IMR-90 (cell line): ENCODE results near the gene CHMP5. TPM values are rescaled to one million over a fixed set of nuclear protein-coding genes. Genes with fewer than 3 reads are reported as not detected.

ENCODE experiments used
- ATAC-seq: fragments of 200-7000 bp; cut with Tn5 transposase; 2 replicates; pipeline ENCODE4 v1.9.1; 2020; ENCODE audit warnings: low read depth, mild to moderate bottlenecking, moderate library complexity
- BruUV-seq: library from RNA; stranded (reverse); fragments of 400-500 nt; replicated peaks from 2 replicates; lab custom pipeline; 2021; lab: Mats Ljungman, UMichigan
- CTCF ChIA-PET: fragments of 300-600 bp; formaldehyde crosslinking; extraction: SDS; loops from one replicate; lab custom pipeline; 2021; ENCODE audit warnings: antibody characterized with exemption; lab: Yijun Ruan, JAX
- POLR2A ChIA-PET: fragments of 300-600 bp; sonication (Branson Sonifier 250); formaldehyde crosslinking; loops from one replicate; lab custom pipeline; 2022; ENCODE audit warnings: antibody characterized with exemption; ENCODE audit not compliant: unreplicated experiment; lab: Charles Lee
- DNase-seq: peaks from one replicate; pipeline ENCODE4 v3.0.0; 2013
- H2AFZ ChIP-seq: replicated peaks from 2 replicates; pipeline ENCODE3; 2013; ENCODE audit warnings: low read length, mild to moderate bottlenecking; ENCODE audit not compliant: poor library complexity
- H2AK5ac ChIP-seq: 2 replicates; pipeline ENCODE4 v1.6.1; 2013; ENCODE audit warnings: low read depth, low read length, inconsistent platforms
- H2AK9ac ChIP-seq: replicated peaks from 2 replicates; pipeline ENCODE3; 2013; ENCODE audit warnings: mild to moderate bottlenecking, low read depth, low read length, moderate library complexity; ENCODE audit not compliant: poor library complexity
- H2BK120ac ChIP-seq: 2 replicates; pipeline ENCODE4 v1.6.1; 2013; ENCODE audit warnings: low read depth, low read length, inconsistent platforms
- H2BK15ac ChIP-seq: 3 replicates; pipeline ENCODE4 v1.6.1; 2013; ENCODE audit warnings: low read depth, low read length, inconsistent platforms
- H2BK20ac ChIP-seq: 2 replicates; pipeline ENCODE4 v1.6.1; 2013; ENCODE audit warnings: low read depth, mild to moderate bottlenecking, inconsistent platforms, low read length, moderate library complexity
- H2BK5ac ChIP-seq: 2 replicates; pipeline ENCODE4 v1.6.1; 2013; ENCODE audit warnings: mild to moderate bottlenecking, low read depth, low read length, inconsistent platforms; ENCODE audit not compliant: poor library complexity, severe bottlenecking
- H3K14ac ChIP-seq: replicated peaks from 2 replicates; pipeline ENCODE4 v1.6.1; 2013; ENCODE audit warnings: low read depth, low read length, inconsistent platforms
- H3K18ac ChIP-seq: 2 replicates; pipeline ENCODE4 v1.6.1; 2013; ENCODE audit warnings: low read depth, low read length, control low read depth
- H3K23ac ChIP-seq: 2 replicates; pipeline ENCODE4 v1.6.1; 2013; ENCODE audit warnings: low read depth, low read length, inconsistent platforms
- H3K27ac ChIP-seq: 2 replicates; pipeline ENCODE4 v1.5.1; 2013; ENCODE audit warnings: mild to moderate bottlenecking, control low read depth, low read length; ENCODE audit not compliant: insufficient read depth
- H3K27me3 ChIP-seq: 2 replicates; pipeline ENCODE4 v1.6.1; 2013; ENCODE audit warnings: low read length; ENCODE audit not compliant: control insufficient read depth, insufficient read depth
- H3K36me3 ChIP-seq: 2 replicates; pipeline ENCODE4 v1.6.1; 2013; ENCODE audit warnings: low read length, mixed read lengths; ENCODE audit not compliant: control insufficient read depth, insufficient read depth
- H3K4ac ChIP-seq: 2 replicates; pipeline ENCODE4 v1.6.1; 2013; ENCODE audit warnings: low read depth, low read length, inconsistent platforms
- H3K4me1 ChIP-seq: 2 replicates; pipeline ENCODE4 v1.6.1; 2013; ENCODE audit warnings: low read length, mixed read lengths; ENCODE audit not compliant: control insufficient read depth, insufficient read depth
- H3K4me2 ChIP-seq: 2 replicates; pipeline ENCODE4 v1.6.1; 2013; ENCODE audit warnings: low read depth, mild to moderate bottlenecking, control low read depth, low read length, moderate library complexity
- H3K4me3 ChIP-seq: 2 replicates; pipeline ENCODE4 v1.5.1; 2013; ENCODE audit warnings: low read depth, mild to moderate bottlenecking, control low read depth, low read length, moderate library complexity; ENCODE audit not compliant: insufficient read depth
- H3K56ac ChIP-seq: 2 replicates; pipeline ENCODE4 v1.6.1; 2013; ENCODE audit warnings: low read length, inconsistent platforms; ENCODE audit not compliant: insufficient read depth; ENCODE audit errors: extremely low read depth
- H3K79me1 ChIP-seq, 2 experiments: 2 replicates each; pipeline ENCODE4 v1.6.1; 2013; ENCODE audit warnings: low read length in 2 of 2, inconsistent platforms in 1 of 2, low read depth in 1 of 2
- H3K9ac ChIP-seq: 2 replicates; pipeline ENCODE4 v1.6.1; 2013; ENCODE audit warnings: low read depth, low read length, control low read depth
- H3K9me1 ChIP-seq: 2 replicates; pipeline ENCODE4 v1.6.1; 2013; ENCODE audit warnings: low read length, inconsistent platforms; ENCODE audit not compliant: insufficient read depth
- H3K9me3 ChIP-seq: 2 replicates; pipeline ENCODE4 v1.6.1; 2013; ENCODE audit warnings: low read length; ENCODE audit not compliant: control insufficient read depth, insufficient read depth
- H4K20me1 ChIP-seq: 2 replicates; pipeline ENCODE4 v1.6.1; 2013; ENCODE audit warnings: low read length, inconsistent platforms; ENCODE audit not compliant: insufficient read depth
- H4K5ac ChIP-seq: 2 replicates; pipeline ENCODE4 v1.6.1; 2013; ENCODE audit warnings: mild to moderate bottlenecking, low read depth, low read length, control low read depth
- H4K8ac ChIP-seq, 2 experiments: 2 replicates each; pipeline ENCODE4 v1.6.1; 2013; ENCODE audit warnings: low read depth in 2 of 2, low read length in 2 of 2, control low read depth in 1 of 2, inconsistent platforms in 1 of 2
- H4K91ac ChIP-seq: 2 replicates; pipeline ENCODE4 v1.6.1; 2013; ENCODE audit warnings: low read depth, low read length, inconsistent platforms; ENCODE audit not compliant: insufficient read depth
- BHLHE40 ChIP-seq: fragments of 150-350 bp; IDR thresholded peaks from 2 replicates; pipeline ENCODE4 v1.6.1; 2016; ENCODE audit warnings: mild to moderate bottlenecking, low read depth, low read length
- CEBPB ChIP-seq: IDR thresholded peaks from 2 replicates; pipeline ENCODE4 v1.6.1; 2012; ENCODE audit warnings: low read depth, low read length, improper control_type of control experiment
- CHD1 ChIP-seq: IDR thresholded peaks from 2 replicates; pipeline ENCODE4 v1.6.1; 2012; ENCODE audit warnings: low read depth, low read length, improper control_type of control experiment
- FOS ChIP-seq: fragments of 150-350 bp; IDR thresholded peaks from 2 replicates; pipeline ENCODE4 v1.6.1; 2016; ENCODE audit warnings: low read depth, low read length
- MAFK ChIP-seq: IDR thresholded peaks from 2 replicates; pipeline ENCODE4 v1.6.1; 2012; ENCODE audit warnings: low read depth, low read length, improper control_type of control experiment
- MAZ ChIP-seq: IDR thresholded peaks from 2 replicates; pipeline ENCODE4 v1.6.1; 2012; ENCODE audit warnings: low read depth, mild to moderate bottlenecking, low read length, improper control_type of control experiment, moderate library complexity, borderline replicate concordance
- MXI1 ChIP-seq: IDR thresholded peaks from 2 replicates; pipeline ENCODE4 v1.6.1; 2012; ENCODE audit warnings: low read depth, mild to moderate bottlenecking, low read length, moderate library complexity, borderline replicate concordance
- NFE2L2 ChIP-seq: fragments of 150-350 bp; IDR thresholded peaks from 2 replicates; pipeline ENCODE4 v1.6.1; 2016; ENCODE audit warnings: low read depth, mild to moderate bottlenecking, low read length
- POLR2A ChIP-seq: IDR thresholded peaks from 2 replicates; pipeline ENCODE4 v1.6.1; 2012; ENCODE audit warnings: mild to moderate bottlenecking, low read depth, low read length
- RAD21 ChIP-seq: IDR thresholded peaks from 2 replicates; pipeline ENCODE4 v1.6.1; 2012; ENCODE audit warnings: low read length, improper control_type of control experiment
- RCOR1 ChIP-seq: IDR thresholded peaks from 2 replicates; pipeline ENCODE4 v1.6.1; 2012; ENCODE audit warnings: mild to moderate bottlenecking, low read length, improper control_type of control experiment; ENCODE audit not compliant: insufficient replicate concordance
- RFX5 ChIP-seq: IDR thresholded peaks from 2 replicates; pipeline ENCODE4 v1.8.0; 2012; ENCODE audit warnings: low read depth, mild to moderate bottlenecking, low read length, moderate library complexity
- SMC3 ChIP-seq: fragments of 150-350 bp; IDR thresholded peaks from 2 replicates; pipeline ENCODE4 v1.6.1; 2016; ENCODE audit warnings: low read depth, mild to moderate bottlenecking, antibody characterized with exemption, low read length, moderate library complexity
- WGBS, 2 experiments: methylation state at CpG; one replicate each; pipeline versions ENCODE4 v1.1.5 to v1.1.7; 2013; ENCODE audit warnings: missing lambda C conversion rate in 2 of 2; ENCODE audit not compliant: insufficient read length in 1 of 2; ENCODE audit errors: extremely low coverage in 2 of 2; 5-methylcytosine and 5-hydroxymethylcytosine counted together
- dilution Hi-C: fragments of 300-500 bp; cut with HindIII; formaldehyde crosslinking; loops from one replicate; pipeline ENCODE4 v1.14.3; 2018; ENCODE audit warnings: low sequenced_read_pairs; ENCODE audit not compliant: unreplicated experiment
- in situ Hi-C: fragments of 300-500 bp; cut with MboI; formaldehyde crosslinking; loops from 3 replicates; pipeline ENCODE4 v1.14.3; 2019; ENCODE audit warnings: low sequenced_read_pairs, inconsistent platforms, mixed read lengths
- intact Hi-C: fragments of 100-400 bp; cut with micrococcal nuclease; formaldehyde crosslinking; loops from 2 replicates; pipeline ENCODE4 v1.10.0; 2022
- polyA plus RNA-seq, 3 experiments: library from polyadenylated mRNA; depleted of rRNA; stranded (reverse); fragments of >200 nt; gene quantifications; 2 replicates each; pipeline ENCODE4 v1.2.3, GENCODE V29; 2012; ENCODE audit warnings: low replicate concordance in 1 of 3
- total RNA-seq: library from RNA; depleted of rRNA; stranded (reverse); fragments of >200 nt; gene quantifications from 2 replicates; pipeline ENCODE4 v1.2.3, GENCODE V29; 2012
- TF ChIP-seq, protein P1 (sequence below): fragments of 150-350 bp; IDR thresholded peaks from 2 replicates; pipeline ENCODE4 v1.6.1; 2017; ENCODE audit warnings: mild to moderate bottlenecking, antibody characterized with exemption, low read length, low read depth
- TF ChIP-seq, protein P2 (sequence below): fragments of 150-350 bp; IDR thresholded peaks from 2 replicates; pipeline ENCODE4 v1.6.1; 2016; ENCODE audit warnings: low read depth, mild to moderate bottlenecking, low read length, moderate library complexity, borderline replicate concordance
- TF ChIP-seq, protein P3 (sequence below): conservative IDR thresholded peaks from 2 replicates; pipeline ENCODE4 v1.5.1; 2012; ENCODE audit warnings: mild to moderate bottlenecking, low read depth, low read length, improper control_type of control experiment

CHMP5 gene
- total and polyA plus RNA-seq, 2 of the 4 experiments (the other 2 are of a cell fraction), result 70.6 to 80.8 TPM

- H3K56ac ChIP-seq, result no peak overlapping the region
- H3K9me3 ChIP-seq, result no peaks in the 10 kb centered on the region
- ChIA-PET POLR2A (no interaction called here), CTCF (no interaction called here)
- H3K79me1 ChIP-seq, result peaks cover 16 to 62% of the 10 kb centered on the region in 2 experiments
- no peak overlapping the region for H2BK120ac ChIP-seq
- H4K5ac ChIP-seq, result peak overlapping the region; percentile 38; the same call in 1 of the 2 replicates
- TF ChIP-seq, protein P1, sequence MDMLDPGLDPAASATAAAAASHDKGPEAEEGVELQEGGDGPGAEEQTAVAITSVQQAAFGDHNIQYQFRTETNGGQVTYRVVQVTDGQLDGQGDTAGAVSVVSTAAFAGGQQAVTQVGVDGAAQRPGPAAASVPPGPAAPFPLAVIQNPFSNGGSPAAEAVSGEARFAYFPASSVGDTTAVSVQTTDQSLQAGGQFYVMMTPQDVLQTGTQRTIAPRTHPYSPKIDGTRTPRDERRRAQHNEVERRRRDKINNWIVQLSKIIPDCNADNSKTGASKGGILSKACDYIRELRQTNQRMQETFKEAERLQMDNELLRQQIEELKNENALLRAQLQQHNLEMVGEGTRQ, result no peak
- TF ChIP-seq MXI1 (no peak), RFX5 (no peak), MAFK (no peak), POLR2A (no peak), MAZ (no peak), SMC3 (no peak), BHLHE40 (no peak), CHD1 (no peak), CEBPB (no peak), RCOR1 (no peak), NFE2L2 (no peak), FOS (no peak), RAD21 (no peak)
- TF ChIP-seq, protein P2, sequence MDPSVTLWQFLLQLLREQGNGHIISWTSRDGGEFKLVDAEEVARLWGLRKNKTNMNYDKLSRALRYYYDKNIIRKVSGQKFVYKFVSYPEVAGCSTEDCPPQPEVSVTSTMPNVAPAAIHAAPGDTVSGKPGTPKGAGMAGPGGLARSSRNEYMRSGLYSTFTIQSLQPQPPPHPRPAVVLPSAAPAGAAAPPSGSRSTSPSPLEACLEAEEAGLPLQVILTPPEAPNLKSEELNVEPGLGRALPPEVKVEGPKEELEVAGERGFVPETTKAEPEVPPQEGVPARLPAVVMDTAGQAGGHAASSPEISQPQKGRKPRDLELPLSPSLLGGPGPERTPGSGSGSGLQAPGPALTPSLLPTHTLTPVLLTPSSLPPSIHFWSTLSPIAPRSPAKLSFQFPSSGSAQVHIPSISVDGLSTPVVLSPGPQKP, result no peak
- TF ChIP-seq, protein P3, sequence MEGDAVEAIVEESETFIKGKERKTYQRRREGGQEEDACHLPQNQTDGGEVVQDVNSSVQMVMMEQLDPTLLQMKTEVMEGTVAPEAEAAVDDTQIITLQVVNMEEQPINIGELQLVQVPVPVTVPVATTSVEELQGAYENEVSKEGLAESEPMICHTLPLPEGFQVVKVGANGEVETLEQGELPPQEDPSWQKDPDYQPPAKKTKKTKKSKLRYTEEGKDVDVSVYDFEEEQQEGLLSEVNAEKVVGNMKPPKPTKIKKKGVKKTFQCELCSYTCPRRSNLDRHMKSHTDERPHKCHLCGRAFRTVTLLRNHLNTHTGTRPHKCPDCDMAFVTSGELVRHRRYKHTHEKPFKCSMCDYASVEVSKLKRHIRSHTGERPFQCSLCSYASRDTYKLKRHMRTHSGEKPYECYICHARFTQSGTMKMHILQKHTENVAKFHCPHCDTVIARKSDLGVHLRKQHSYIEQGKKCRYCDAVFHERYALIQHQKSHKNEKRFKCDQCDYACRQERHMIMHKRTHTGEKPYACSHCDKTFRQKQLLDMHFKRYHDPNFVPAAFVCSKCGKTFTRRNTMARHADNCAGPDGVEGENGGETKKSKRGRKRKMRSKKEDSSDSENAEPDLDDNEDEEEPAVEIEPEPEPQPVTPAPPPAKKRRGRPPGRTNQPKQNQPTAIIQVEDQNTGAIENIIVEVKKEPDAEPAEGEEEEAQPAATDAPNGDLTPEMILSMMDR, result no peak
- in situ Hi-C loops, result no loop called here
- no TSS peak for BruUV-seq
- H2AK5ac ChIP-seq, result no peak overlapping the region
- no peak overlapping the region for H2BK15ac ChIP-seq
- H3K23ac ChIP-seq, result no peak overlapping the region
- H4K8ac ChIP-seq, result no peak overlapping the region
- H3K36me3 ChIP-seq, result peaks cover 50% of the 10 kb centered on the region
- no peak for ATAC-seq
- H3K14ac ChIP-seq, result no peak overlapping the region
- peak; percentile 28 for DNase-seq
- H2AK9ac ChIP-seq, result no peak overlapping the region
- H3K27ac ChIP-seq, result no peak overlapping the region
- no peak overlapping the region for H3K9ac ChIP-seq
- intact Hi-C loops, result no loop called here
- H2AFZ ChIP-seq, result no peak overlapping the region
- H3K4me3 ChIP-seq, result no peak overlapping the region
- H2BK5ac ChIP-seq, result peak overlapping the region; percentile 24
- H4K20me1 ChIP-seq, result peaks cover 8% of the 10 kb centered on the region; the same call in 1 of the 2 replicates
- no peaks in the 10 kb centered on the region for H3K27me3 ChIP-seq
- no peak overlapping the region for H3K4ac ChIP-seq
- H3K9me1 ChIP-seq, result peaks cover 15% of the 10 kb centered on the region; the same call in 1 of the 2 replicates
- no peak overlapping the region for H2BK20ac ChIP-seq
- H3K4me1 ChIP-seq, result peaks cover 4% of the 10 kb centered on the region; the same call in 1 of the 2 replicates
- H3K4me2 ChIP-seq, result no peak overlapping the region
- H4K91ac ChIP-seq, result no peak overlapping the region
- WGBS, 2 experiments, result 91% methylated on average over 3 of the region's 3 CpGs; no CpG with 5 or more reads in 1 of the 2 experiments
- dilution Hi-C loops, result no loop called here
- no peak overlapping the region for H3K18ac ChIP-seq
Measured at GRCh38 chr9:33306037-33306436, 41.2 kb downstream of the CHMP5 start.
